Hematopoietic multipotent progenitor cell (in vitro differentiated cells): ENCODE measurements around the gene FNIP1. TPM values are rescaled to one million over a fixed set of nuclear protein-coding genes. Genes with fewer than 3 reads are reported as not detected.
"Not testable (repeated sequence)": the region's sequence is repeated elsewhere in the genome, so short reads cannot be mapped to it uniquely, and the experiment has no call there.

Experiments used
- DNase-seq, 3 donors: peaks; one replicate each; pipeline ENCODE4 v3.0.0-alpha.2; 2011 to 2015; ENCODE audit warnings: low read depth in 2 of 3, low spot score in 2 of 3
- total RNA-seq: library from RNA; depleted of rRNA; stranded (reverse); fragments of >200 nt; gene quantifications from one replicate; pipeline ENCODE4 v1.2.3, GENCODE V29; 2012

FNIP1 gene
- 45.8 TPM for total RNA-seq

DNA sequence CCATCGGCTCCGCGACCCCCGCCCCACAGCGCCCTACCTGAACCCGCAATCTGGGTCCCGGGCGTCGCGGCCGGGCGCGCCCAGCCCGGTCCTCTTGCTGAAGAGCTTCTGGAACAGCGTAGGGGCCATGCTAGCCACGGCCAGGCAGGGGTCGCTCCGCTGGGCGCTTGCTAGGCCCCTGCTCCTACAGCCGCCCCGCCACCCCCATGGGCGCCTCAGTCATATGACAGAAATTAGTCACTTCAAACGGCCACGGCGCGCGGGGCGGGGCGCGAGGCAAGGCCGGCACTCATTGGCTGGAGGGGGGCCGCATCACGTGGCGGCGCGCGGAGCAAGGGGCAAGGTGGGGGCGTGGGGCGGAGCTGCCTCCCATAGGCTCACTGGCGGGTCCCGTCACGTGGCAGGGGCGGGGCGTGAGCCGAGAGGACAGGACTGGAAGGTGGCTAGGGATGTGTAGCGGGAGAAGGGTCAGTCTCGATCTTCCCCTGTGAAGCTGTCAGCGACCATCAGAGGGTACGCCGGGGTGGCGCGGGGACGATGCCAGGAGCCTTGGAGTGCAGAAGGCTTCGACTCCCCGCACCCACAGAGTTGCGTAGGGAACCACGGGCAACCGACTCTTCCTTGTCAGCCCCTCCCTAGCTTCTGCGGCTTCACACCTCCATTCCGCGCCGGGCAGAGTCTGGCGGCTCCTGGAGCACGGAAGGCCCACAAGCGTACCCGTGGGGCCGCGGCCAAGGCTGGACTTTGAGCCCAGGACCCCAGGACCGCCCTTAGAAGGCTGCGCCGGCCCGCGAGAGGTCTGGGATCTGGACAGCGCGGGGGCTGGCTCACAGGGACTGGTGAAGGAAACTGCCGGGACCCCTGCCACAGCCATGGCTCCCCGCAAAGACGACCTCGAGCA is at the start of gene FNIP1:
Gene FNIP1 (minus strand): TSS at position 225 of the 901 bp plus-strand sequence. CDS start 96 bp downstream, at position 129.
- peak; percentile 86 to 99 (median 99) for DNase-seq

DNA sequence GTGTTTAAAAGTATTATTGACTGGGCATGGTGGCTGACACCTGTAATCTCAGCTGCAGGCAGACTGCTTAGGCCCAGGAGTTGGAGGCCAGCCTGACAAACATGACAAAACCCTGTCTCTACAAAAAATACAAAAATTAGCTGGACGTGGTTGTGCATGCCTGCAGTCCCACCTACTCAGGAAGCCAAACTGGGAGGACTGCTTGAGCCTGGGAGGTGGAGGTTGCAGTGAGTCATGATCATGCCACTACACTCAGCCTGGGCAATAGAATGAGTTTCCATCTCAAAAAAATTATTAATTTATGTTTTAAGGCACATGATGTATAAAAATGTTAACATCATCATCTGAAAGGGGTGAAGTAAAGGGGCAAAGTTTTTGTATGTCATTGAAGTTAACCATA is 49.7 kb upstream of the FNIP1 start:
- no peak for DNase-seq

DNA sequence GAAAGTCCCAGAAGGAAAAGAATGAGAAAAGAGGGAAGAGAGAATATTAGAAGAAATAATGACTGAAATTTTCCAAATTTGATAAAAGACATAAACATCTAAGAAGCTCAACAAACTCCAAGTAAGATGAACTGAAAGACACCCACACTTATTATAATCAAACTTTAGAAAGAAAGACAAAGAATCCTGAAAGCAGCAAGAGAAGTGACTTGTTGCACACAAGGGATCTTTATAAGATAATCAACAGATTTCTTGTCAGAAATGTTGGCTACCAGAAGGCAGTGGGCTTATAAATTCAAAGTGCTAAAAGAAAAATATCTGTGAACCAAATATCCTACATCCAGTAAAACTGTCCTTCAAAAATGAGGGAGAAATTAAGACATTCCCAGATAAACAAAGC is 49.0 kb upstream of the FNIP1 start:
- no peak for DNase-seq

- DNase-seq = not testable (repeated sequence)
Measured at GRCh38 chr5:131842971-131843370, 46.2 kb upstream of the FNIP1 start.

DNA sequence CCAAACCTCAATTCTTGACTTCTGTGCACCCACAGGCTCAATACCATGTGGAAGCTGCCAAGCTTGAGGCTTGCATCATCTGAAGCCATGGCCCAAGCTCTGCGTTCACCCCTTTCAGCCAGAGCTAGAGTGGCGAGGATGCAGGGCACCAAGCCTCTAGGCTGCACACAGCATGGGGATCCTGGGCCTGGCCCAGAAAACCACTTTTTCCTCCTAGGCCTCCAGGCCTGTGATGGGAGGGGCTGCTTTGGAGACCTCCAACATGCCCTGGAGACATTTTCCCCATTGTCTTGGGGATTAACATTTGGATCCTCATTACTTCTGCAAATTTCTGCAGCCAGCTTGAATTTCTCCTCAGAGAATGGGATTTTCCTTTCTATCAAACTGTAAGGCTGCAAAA is 35.9 kb upstream of the FNIP1 start:
- DNase-seq = not testable (repeated sequence)

GRCh38 chr5:131825404-131826013 is 28.7 kb upstream of the FNIP1 start:
- DNase-seq = no peak

- no peak for DNase-seq
Measured at GRCh38 chr5:131824631-131825030, 27.8 kb upstream of the FNIP1 start.

DNA sequence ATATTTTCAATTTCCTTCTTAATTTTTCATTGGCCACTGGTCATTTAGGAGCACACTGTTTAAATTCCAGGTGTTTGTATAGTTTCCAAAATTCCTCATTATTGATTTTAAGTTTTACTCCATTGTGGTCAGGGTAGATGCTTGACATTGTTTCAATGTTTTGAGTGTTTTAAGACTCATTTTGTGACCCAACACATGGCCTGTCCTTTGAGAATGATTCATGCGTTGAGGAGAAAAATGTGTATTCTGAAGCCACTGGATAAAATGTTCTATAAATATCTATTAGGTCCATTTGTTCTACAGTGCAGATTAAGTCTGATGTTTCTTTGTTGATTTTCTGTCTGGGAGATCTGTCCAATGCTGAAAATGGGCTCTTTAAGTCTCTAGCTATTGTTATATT is 24.4 kb upstream of the FNIP1 start:
- no peak for DNase-seq

DNA sequence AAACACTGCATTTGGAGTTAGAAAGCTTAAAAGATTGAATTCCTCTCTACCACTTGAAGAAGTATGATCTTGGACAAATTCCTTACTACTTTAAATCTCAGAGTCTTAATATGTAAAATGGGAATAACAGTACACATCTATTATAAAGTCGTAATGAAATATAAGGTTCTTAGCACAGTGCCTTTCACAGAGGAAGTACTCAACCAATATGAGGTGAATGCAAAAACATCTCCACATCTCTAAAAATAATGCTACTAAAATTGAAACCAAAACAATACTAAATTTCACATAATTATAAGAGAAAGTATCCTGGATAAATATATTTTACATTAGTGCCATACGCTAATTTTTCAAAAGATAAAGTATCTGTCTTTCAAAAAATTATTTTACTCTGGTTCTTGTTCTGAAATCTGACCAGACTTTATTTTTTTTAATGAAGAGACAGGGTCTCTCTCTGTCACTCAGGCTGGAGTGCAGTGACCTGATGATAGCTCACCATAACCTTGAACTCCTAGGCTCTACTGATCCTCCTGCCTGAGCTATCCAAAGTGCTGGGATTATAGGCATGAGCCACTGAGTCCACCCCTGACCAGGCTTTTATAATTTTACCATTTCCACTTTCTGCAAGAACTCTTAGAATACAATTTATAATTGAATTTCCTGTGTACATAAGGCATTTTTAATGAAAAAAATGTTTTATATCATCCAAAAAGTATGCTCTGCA is 21.3 kb upstream of the FNIP1 start:
- DNase-seq = no peak

- DNase-seq = no peak
Measured at GRCh38 chr5:131814990-131815389, 18.2 kb upstream of the FNIP1 start.

- no peak for DNase-seq
Measured at GRCh38 chr5:131812371-131813160, 15.7 kb upstream of the FNIP1 start.

DNA sequence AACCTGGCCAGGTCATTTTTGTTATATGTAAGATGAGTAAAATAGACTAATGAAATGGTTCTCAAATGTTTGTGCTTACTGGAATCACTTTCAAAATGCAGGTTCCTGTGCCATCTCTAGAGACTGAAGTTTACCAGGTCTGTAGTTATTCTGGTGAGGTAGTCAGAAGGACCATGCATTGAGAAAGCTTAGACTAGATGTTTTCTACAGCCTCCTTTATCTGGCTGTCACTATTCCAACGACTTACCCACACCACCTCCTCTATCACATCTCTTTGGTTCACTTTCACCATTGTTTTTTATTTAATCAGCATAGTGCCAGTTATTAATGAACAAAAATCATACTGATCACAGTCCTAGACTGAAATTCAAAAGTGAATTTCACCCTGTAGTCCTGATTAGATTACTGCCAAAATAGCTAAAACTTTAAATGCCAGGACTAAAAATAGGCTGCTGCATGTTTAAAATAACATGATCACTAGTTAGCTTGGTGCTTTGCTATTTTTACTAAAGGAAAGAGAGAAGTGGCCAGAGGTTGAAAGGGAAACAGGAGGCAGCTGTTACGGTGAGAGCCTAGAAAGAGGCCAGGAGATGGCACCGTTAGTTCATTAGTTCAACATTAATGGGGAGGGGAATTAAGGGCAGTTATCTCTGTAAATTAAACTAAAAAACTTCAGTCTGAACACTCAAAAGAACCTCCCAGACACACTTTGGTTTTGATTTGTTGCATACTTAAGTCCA is 13.9 kb upstream of the FNIP1 start:
- DNase-seq = peak in 2 of 3 donors; percentile 49 to 76

- DNase-seq = peak in 1 of 3 donors; percentile 3
Measured at GRCh38 chr5:131795879-131796792, 681 bp downstream of the FNIP1 start.

DNA sequence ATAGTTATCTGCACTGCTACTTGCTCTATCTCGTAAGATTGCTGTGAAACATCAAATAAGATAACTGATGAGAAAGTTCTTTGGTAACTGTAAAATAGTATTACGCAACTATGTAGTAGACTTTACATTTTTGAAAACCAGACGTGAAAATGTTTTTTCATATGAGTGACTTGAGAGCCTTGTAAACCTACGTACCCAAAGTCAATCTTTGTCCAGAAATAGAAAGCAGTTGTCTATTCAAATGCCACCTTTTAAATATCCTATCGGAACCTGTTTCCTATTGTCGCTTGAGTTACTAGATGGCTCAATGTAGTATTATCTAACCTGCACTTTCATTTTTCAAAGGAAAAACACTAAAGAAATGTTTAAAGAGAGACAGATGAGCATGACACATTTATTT is 1.6 kb downstream of the FNIP1 start:
- no peak for DNase-seq

DNA sequence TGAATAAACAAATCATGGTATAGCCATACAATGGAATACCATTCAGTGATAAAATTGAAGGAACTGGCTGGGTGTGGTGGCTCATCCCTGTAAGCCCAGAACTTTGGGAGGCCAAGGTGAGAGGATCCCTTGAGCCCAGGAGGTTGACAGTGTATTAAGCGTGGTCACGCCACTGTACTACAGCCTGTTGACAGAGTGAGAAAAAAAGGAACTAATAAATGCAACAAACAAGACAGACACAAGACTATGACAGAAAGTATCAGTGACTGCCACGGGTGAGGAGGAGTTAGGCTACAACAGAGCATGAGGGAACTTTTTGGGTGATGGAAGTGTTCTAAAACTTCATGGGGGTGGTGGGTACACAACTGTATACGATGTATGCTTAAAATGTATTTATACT is 2.2 kb downstream of the FNIP1 start:
- peak in 2 of 3 donors; percentile 31 to 59 for DNase-seq

GRCh38 chr5:131792896-131793295 is 3.9 kb downstream of the FNIP1 start:
- no peak for DNase-seq

DNA sequence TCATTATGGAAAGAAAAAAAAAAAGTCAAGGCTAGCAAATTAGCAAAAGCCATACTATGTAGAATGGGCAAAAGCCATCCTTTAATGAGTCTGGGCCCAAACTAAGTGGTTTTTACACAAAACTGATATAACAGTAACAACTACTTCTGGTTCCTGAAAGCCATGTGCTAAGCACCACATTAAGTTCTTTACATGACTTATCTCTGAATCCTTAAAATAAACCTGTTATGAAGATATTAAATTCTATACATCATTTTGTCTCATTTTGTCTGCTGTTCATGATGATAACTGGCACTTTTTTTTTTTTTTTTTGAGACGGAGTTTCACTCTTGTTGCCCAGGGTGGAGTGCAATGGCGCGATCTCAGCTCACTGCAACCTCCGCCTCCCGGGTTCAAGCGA is 5.0 kb downstream of the FNIP1 start:
- no peak for DNase-seq

DNA sequence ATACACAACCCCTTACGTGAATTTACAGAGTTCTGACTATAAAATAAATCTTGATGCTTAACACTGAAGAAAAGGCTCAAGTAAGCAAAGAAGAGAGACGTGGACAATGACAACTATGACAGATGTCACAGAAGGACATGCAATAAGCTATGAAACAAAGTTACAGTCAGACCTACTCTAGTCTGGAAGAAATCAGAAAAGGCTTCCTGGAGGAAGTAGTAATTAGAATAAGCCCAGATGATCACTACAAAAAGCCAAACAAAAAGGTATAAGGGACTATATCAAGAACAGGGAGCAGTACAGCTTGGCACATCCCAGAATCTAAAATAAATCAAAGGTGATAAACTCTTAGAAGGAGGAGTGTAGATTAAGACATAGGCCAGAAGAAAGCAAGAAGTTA is 6.3 kb downstream of the FNIP1 start:
- no peak for DNase-seq

DNA sequence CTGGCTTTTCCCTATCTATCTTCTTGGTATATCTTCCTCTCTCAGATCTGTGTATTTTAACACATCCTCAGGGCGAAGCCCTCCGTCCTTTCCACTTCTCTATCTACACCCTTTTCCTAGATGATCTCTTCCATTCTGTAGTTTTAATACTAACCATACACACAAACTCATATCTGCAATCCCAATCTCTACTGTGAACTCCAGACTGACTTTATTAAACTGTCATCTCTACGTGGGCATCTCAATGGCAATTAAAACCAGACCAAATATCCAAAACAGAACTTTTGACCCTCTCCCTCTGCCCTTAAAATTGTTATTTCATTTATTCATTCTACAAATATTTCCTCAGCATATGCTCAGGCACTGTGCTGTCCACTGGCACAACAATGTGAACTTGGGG is 7.1 kb downstream of the FNIP1 start:
- no peak for DNase-seq
